ENCODE data around the gene CAPZA2. TPM values are rescaled to one million over a fixed set of nuclear protein-coding genes. Genes with fewer than 3 reads are reported as not detected.
"Not testable (repeated sequence)": the region's sequence is repeated elsewhere in the genome, so short reads cannot be mapped to it uniquely, and the experiment has no call there.

CAPZA2 gene
- total RNA-seq, 1 experiment from 2014 or later: 132 TPM

- DNase-seq (ENCODE audit: extremely low read depth, low read depth): no peak
Observed at GRCh38 chr7:116911801-116912200, 49.4 kb downstream of the CAPZA2 start.

GRCh38 chr7:116912269-116912909, 50.0 kb downstream of the CAPZA2 start:
- no peak for DNase-seq (ENCODE audit: extremely low read depth, low read depth)

DNA sequence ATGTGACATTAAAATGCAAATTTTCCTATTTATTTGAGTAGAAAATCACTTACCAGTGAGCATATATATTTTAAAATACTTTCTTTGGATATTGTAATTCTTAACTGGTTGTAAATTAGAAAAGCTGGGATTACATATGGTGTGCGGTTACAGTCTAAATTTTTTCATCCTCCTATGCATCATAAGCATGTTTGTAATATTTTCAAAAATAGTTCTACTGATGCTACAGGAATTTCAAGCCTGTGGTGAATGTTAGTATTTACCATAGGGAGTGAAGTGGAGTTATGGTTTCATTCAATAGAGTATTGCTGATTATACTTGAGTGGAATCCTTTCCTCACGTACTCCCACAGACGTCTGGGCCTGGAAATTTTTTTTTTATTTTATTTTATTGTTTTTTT, 56.3 kb downstream of the CAPZA2 start:
- DNase-seq (ENCODE audit: extremely low read depth, low read depth): no peak

- no peak for DNase-seq (ENCODE audit: extremely low read depth, low read depth)
Observed at GRCh38 chr7:116920359-116920758, 58.0 kb downstream of the CAPZA2 start.

GRCh38 chr7:116922545-116922944, 60.2 kb downstream of the CAPZA2 start:
- DNase-seq (ENCODE audit: extremely low read depth, low read depth): no peak

DNA sequence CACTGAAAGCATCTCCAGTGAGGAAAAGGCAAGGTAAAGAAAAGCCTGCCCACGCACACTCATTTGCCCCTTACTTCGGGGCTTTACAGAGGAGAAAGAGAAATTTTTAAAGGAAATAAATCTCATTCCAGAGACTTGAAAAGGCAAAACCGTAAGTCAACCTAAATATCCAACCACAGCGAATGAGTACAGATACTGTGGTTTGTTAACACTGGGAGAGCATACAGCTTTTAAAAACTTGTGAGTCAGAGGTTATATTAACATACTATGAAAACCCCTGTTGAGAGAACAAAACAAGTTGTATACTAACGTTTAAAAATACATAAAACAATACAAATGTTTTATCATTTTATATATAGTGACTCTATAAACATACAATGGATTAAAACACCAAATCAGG, 62.4 kb downstream of the CAPZA2 start:
- DNase-seq (ENCODE audit: extremely low read depth, low read depth): no peak

GRCh38 chr7:116929021-116929420, 66.6 kb downstream of the CAPZA2 start:
- DNase-seq (ENCODE audit: extremely low read depth, low read depth): no peak

- DNase-seq (ENCODE audit: extremely low read depth, low read depth): peak; percentile 72
Observed at GRCh38 chr7:116929914-116930913, 67.8 kb downstream of the CAPZA2 start.

DNA sequence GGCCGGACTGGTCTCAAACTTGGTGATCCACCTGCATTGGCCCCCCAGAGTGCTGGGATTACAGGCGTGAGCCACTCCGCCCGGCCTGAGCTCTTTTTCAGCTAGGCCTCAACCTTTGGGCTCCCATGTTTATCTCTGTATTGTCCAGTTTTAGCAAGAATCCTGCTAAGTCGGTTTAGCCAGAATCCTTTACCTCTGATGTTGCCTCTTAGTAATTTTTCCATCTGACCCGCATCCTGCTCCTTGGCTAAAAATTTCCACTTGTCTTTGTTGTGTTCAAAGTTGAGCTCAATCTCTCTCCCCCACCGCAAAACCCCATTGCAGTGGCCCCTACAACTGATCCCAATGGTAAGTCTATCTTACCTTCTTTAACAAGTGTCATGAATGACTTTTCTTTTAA, 70.2 kb downstream of the CAPZA2 start:
- no peak for DNase-seq (ENCODE audit: extremely low read depth, low read depth)

GRCh38 chr7:116933465-116933864, 71.1 kb downstream of the CAPZA2 start:
- DNase-seq (ENCODE audit: extremely low read depth, low read depth): no peak

DNA sequence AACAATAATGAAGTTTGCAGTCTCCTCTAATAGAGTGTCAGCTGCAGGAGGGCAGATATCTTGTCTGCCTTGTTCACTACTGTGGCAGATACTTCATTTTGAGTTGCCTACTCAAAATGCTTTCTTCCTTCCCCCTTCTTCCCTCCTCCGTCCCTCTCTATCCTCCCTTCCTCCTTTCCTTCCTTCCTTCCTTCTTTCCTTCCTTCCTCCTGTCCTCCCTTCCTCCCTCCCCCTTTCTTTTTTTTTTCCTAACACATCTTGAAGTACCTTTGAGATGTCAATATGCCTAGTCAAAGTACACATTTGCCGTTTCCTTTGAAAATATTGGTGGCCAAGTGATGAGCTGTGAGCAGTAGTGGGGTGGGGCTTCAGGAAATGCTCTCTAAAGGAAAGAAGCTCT, 72.2 kb downstream of the CAPZA2 start:
- DNase-seq (ENCODE audit: extremely low read depth, low read depth): no peak

DNA sequence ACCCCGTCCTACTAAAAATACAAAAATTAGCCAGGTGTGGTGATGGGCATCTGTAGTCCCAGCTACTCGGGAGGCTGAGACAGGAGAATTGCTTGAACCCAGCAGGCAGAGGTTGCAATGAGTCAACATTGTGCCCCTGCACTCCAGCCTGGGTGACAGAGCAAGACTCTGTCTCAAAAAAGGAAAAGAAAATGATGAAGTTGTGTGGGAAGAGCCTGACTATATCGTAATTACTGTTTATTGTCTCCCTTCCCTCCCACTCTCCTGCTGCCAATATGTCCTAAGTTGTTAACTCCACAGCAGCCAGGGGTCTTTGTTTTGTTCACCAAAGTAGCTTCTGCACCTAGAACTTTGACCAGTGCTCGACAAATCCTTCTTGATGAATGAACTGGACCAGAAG, 74.5 kb downstream of the CAPZA2 start:
- not testable (repeated sequence) for DNase-seq (ENCODE audit: extremely low read depth, low read depth)

- DNase-seq (ENCODE audit: extremely low read depth, low read depth): no peak
Observed at GRCh38 chr7:116938678-116939077, 76.3 kb downstream of the CAPZA2 start.

DNA sequence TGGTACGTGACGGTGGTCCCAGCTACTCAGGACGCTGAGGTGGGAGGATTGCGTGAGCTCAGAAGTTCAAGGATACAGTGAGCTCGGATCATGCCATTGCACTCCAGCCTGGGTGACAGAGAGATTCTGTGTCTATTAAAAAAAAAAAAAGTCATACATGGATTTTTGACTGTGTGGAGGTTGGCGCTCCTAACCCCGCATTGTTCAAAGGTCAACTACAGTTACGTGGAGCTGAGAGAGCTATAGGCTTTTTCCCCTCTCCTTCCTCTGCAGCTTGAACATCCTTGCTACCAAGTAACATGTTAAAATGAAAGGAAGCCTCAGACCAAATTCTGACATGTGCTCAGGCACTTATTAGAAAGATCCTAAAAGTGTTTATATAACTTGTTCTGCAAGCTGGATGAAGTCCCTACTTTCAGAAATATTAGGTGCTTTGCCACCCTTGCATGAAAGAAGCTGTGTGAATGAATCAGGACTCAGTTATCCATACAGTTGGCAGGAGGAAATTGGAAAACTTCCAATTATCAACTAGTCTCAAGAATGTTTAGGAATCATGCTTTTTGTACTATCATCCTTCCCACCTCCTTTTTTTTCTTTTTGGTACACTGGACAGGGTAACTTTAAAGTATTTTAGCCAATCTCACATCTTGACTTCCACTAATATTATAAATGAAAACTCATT, 78.4 kb downstream of the CAPZA2 start:
- DNase-seq (ENCODE audit: extremely low read depth, low read depth): no peak

GRCh38 chr7:116942504-116942903, 80.1 kb downstream of the CAPZA2 start:
- DNase-seq (ENCODE audit: extremely low read depth, low read depth): no peak

DNA sequence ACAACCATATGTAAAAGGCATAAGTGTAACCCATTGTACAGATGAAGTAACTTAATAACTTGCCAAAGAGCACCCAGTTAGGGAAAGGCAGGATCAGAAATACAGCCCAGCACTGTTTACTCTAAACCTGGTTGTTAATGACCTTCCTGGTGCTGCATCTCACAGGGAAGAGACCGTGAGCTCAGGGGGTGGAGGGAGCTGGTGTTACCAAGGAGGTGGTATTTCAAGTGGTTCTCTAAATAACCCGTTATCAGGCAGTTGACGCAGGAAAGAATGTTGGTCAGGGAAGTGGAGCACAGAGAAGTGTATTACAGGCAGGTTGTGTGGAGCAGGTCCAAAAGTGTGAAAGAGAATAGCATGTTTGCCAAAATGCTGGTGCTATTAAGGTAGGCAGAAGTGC, 86.5 kb downstream of the CAPZA2 start:
- no peak for DNase-seq (ENCODE audit: extremely low read depth, low read depth)

- no peak for DNase-seq (ENCODE audit: extremely low read depth, low read depth)
Observed at GRCh38 chr7:116949941-116950801, 87.8 kb downstream of the CAPZA2 start.

- no peak for DNase-seq (ENCODE audit: extremely low read depth, low read depth)
Observed at GRCh38 chr7:116950889-116951351, 88.5 kb downstream of the CAPZA2 start.

DNA sequence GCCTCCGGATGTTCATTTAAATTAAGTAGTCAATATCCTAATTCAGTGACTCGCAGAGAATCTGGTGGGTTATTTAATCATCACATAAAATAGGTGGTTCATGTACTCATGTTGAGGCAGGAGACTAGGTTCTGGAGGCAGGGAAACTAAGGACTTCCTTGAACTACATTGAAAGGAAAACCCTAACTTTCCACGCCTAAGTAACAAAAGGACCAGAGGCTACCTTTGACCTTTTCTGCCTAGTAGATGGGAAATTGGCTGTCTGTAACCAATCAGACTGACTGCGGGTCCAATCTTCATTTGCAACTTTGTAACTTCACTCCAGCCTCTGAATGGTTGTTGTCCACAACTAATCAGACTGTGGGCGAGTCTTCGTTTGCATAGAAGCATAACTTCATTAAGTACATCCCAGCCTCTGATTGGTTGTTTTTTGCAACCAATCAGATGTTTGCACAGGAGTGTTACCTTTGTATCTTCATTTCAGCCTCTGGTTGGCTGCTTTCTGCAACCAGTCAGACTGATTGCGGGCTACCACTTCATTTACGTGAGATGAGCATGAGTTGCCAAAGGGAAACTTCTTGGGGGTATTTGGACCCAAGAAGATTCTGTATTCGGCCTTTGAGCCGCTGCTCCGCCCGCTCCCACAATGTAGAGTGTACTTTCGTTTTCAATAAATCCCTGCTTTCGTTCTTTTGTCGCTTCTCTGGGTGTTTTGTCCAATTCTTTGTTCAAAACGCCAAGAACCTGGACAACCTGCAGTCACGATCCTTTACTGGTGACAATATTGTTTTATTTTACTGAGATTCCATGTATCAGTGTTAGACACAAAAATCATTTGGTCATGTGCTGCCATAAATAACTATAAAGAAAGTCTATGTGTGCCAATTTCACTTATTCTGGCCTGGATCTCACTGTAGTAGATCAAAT, 89.2 kb downstream of the CAPZA2 start:
- no peak for DNase-seq (ENCODE audit: extremely low read depth, low read depth)

Data from NCI-H460 (cell line).